ENCODE measurements around the gene DGKG. TPM values are rescaled to one million over a fixed set of nuclear protein-coding genes. Genes with fewer than 3 reads are reported as not detected.

The DGKG gene
- total and polyA plus RNA-seq, 3 donors from 2014 or later = 0.68 to 1.2 (median 1.1) TPM

DNA sequence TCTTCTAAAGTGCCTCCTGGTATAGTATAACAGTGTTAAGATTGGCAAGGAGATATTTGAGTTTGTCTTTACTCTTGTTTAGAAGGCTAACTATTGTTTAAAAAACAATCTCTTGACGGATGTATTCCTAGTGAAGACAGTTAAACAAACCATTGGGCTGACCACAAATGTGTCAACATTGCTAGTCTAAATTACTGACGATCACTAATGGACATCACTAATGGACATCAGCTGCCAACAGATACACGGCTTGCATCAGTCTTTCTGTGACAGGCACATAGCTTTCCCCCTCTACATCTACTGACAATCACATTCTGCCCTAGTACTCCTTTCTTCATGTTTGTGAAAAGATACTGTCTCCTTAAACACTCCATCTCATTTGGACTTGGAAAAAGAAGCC is 196.0 kb downstream of the DGKG start:
- no peak for TF ChIP-seq POLR2A (IDR thresholded peaks at IDR 0.05)
- TF ChIP-seq, protein P1, sequence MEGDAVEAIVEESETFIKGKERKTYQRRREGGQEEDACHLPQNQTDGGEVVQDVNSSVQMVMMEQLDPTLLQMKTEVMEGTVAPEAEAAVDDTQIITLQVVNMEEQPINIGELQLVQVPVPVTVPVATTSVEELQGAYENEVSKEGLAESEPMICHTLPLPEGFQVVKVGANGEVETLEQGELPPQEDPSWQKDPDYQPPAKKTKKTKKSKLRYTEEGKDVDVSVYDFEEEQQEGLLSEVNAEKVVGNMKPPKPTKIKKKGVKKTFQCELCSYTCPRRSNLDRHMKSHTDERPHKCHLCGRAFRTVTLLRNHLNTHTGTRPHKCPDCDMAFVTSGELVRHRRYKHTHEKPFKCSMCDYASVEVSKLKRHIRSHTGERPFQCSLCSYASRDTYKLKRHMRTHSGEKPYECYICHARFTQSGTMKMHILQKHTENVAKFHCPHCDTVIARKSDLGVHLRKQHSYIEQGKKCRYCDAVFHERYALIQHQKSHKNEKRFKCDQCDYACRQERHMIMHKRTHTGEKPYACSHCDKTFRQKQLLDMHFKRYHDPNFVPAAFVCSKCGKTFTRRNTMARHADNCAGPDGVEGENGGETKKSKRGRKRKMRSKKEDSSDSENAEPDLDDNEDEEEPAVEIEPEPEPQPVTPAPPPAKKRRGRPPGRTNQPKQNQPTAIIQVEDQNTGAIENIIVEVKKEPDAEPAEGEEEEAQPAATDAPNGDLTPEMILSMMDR (IDR thresholded peaks at IDR 0.05) = no peak
- H3K27ac ChIP-seq = no peak overlapping the region
- no peaks in the 10 kb centered on the region for H3K9me3 ChIP-seq
- H3K4me3 ChIP-seq = no peak overlapping the region
- intact Hi-C loops (cut with DNase I; ENCODE audit: low total_unique reads) = no loop called here
- no peak for DNase-seq
- 54 to 62% methylated on average over 3 of the region's 3 CpGs for WGBS, 2 donors
- no peaks in the 10 kb centered on the region for H3K36me3 ChIP-seq (ENCODE audit: low read depth, missing control alignments)
- no peaks in the 10 kb centered on the region for H3K4me1 ChIP-seq
- H3K27me3 ChIP-seq = no peaks in the 10 kb centered on the region

DNA sequence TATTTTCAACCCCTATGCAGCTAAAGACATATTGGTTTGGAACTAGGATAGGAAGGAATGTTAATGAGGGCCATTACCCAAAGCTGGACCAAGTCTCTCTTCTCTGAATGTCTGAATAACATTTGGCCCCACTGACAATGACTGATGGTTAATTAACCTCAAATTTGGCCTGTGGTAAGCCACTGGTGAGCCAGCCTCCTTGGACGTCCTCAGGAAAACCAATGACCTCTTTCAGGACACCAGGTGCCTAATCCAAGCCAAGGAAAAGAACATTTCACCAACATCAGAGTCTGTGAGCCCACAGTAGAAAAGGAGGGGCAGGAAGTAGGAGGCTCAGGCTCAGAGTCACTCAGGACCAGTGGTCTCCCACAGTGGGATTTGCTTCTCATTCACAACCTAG is 196.7 kb downstream of the DGKG start:
- WGBS, 2 donors = 38 to 43% methylated on average over 1 of the region's 1 CpG
- Histone ChIP-seq H3K27me3 (no peaks in the 10 kb centered on the region), H3K27ac (no peak overlapping the region), H3K4me1 (no peaks in the 10 kb centered on the region), H3K9me3 (no peaks in the 10 kb centered on the region), H3K36me3 (ENCODE audit: low read depth, missing control alignments) (no peaks in the 10 kb centered on the region), H3K4me3 (no peak overlapping the region)
- intact Hi-C loops (cut with DNase I; ENCODE audit: low total_unique reads) = no loop called here
- no peak for TF ChIP-seq POLR2A (IDR thresholded peaks at IDR 0.05)
- TF ChIP-seq, protein P1 (IDR thresholded peaks at IDR 0.05) = no peak
- no peak for DNase-seq

DNA sequence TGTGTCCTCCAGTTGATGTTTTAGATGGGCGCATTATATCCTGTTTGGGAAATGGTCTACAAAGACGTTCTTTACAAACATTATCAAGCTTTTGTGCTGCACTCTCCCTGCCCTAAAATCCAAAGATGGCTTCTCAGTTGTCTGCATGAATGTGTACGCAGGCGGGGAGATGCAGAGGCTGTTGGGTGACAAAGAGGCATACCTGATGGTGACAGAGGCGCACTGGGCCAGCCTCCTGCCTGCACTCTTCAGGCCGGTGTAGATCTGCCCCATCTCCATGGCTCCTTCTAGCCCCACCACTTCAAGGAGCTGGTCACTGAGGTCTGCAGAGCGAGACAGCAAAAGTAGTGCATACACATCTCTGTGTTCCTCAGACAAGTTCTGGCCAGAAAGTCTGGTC is 197.3 kb downstream of the DGKG start:
- Histone ChIP-seq H3K9me3 (no peaks in the 10 kb centered on the region), H3K4me1 (no peaks in the 10 kb centered on the region), H3K36me3 (ENCODE audit: low read depth, missing control alignments) (no peaks in the 10 kb centered on the region), H3K27ac (no peak overlapping the region), H3K4me3 (no peak overlapping the region), H3K27me3 (no peaks in the 10 kb centered on the region)
- no peak for DNase-seq
- WGBS, 2 donors = 95 to 96% methylated on average over 6 to 7 of the region's 7 CpGs
- intact Hi-C loops (cut with DNase I; ENCODE audit: low total_unique reads) = no loop called here
- TF ChIP-seq, protein P1 (IDR thresholded peaks at IDR 0.05) = no peak
- TF ChIP-seq POLR2A (IDR thresholded peaks at IDR 0.05) = no peak

DNA sequence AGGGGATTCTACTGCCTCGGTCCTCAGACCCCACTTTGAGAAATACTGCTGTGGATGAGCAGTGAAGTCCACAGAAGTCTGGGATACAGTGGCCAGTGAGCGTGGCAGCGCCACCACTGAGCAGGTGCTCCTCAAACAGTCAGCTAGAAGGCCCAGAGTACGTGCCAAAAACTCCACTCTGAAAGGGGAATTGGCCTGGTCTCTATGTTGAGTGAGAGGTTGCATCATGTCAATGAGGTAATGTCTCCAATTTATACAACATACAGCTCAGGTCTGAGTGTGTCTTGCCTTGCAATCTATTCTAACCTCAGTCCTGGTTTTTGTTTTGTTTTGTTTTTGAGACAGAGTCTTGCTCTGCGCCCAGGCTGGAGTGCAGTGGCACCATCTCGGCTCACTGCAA is 199.8 kb downstream of the DGKG start:
- Histone ChIP-seq H3K27me3 (no peaks in the 10 kb centered on the region), H3K36me3 (ENCODE audit: low read depth, missing control alignments) (no peaks in the 10 kb centered on the region), H3K27ac (no peak overlapping the region), H3K9me3 (no peaks in the 10 kb centered on the region), H3K4me3 (no peak overlapping the region), H3K4me1 (no peaks in the 10 kb centered on the region)
- no peak for DNase-seq
- intact Hi-C loops (cut with DNase I; ENCODE audit: low total_unique reads) = no loop called here
- TF ChIP-seq, protein P1 (IDR thresholded peaks at IDR 0.05) = no peak
- TF ChIP-seq POLR2A (IDR thresholded peaks at IDR 0.05) = no peak
- 84 to 91% methylated on average over 4 to 6 of the region's 6 CpGs for WGBS, 2 donors

DNA sequence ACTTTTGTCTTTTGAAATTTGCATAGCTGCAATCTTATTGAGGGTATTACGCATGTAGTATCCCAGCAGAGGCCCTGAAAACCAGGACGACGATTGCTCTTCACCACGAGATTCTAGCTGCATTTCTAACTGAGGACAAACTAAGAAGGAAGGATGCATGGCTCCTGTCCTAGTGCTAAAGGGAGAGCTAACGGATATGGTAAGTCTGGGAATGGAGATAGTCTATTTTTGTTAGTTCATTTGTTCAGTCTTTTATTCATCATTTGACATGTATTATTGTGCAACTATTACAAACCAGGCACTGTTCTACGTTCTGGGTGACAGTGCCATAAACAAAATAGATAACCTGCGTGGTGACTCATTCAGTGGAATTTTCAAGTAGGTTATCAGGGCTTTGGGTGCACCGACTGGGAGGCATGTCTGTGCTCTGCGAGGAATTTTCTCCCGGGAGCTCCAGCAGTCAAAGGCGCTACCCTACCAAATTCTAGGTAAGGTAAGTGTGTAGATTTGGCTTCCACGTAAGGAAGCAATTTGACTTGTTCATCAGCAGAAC is 201.3 kb downstream of the DGKG start:
- H3K27me3 ChIP-seq = no peaks in the 10 kb centered on the region
- H3K36me3 ChIP-seq (ENCODE audit: low read depth, missing control alignments) = no peaks in the 10 kb centered on the region
- H3K4me3 ChIP-seq = no peak overlapping the region
- TF ChIP-seq, protein P1 (IDR thresholded peaks at IDR 0.05) = no peak
- no peak for TF ChIP-seq POLR2A (IDR thresholded peaks at IDR 0.05)
- H3K27ac ChIP-seq = no peak overlapping the region
- no peaks in the 10 kb centered on the region for H3K4me1 ChIP-seq
- intact Hi-C loops (cut with DNase I; ENCODE audit: low total_unique reads) = no loop called here
- DNase-seq = no peak
- H3K9me3 ChIP-seq = no peaks in the 10 kb centered on the region
- 82 to 84% methylated on average over 12 of the region's 12 CpGs for WGBS, 2 donors

Data from testis (tissue), 3 donors.